Gastrocnemius medialis (tissue), 4 donors: ENCODE measurements around the gene ARL4D.

ENCODE experiments used
- POLR2A ChIP-seq, 2 donors: fragments of 450-650 bp; IDR thresholded peaks; one replicate each; pipeline ENCODE4 v1.6.1; 2017; ENCODE audit warnings: antibody characterized with exemption in 2 of 2, mild to moderate bottlenecking in 2 of 2, moderate library complexity in 2 of 2
- TF ChIP-seq, protein P1 (sequence below), 5 experiments: fragments of 450-650 bp in 3 of 5; fragments of 200-600 bp in 2 of 5; sonication (generic) in 2 of 5; IDR thresholded peaks in 4 of 5; conservative IDR thresholded peaks in 1 of 5; 1 replicate in 4 of 5; 2 replicates in 1 of 5; pipeline ENCODE4 v1.5.1; 2016 to 2019; ENCODE audit warnings: antibody characterized with exemption in 5 of 5, mild to moderate bottlenecking in 3 of 5, moderate library complexity in 3 of 5

DNA sequence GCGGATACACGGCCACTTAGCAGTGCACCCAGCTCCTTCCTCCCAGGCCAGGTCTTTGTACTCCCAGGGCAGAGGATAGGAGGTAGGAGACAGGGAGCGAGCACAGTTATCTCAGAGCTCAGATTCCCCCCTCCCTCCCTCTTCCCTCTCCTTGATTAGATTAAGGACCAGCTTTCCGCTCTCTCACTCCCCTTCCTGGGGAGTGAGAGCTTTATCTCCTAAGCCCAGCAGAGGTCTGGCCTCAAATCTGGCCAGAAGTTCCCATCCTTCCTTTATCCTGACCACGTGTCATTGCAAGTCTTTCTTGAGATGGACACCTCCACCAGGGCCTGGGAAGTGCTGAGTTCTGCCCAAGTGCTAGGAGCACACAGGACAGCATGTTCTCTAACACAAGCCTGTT is 5.1 kb downstream of the ARL4D start:
- TF ChIP-seq, protein P1, sequence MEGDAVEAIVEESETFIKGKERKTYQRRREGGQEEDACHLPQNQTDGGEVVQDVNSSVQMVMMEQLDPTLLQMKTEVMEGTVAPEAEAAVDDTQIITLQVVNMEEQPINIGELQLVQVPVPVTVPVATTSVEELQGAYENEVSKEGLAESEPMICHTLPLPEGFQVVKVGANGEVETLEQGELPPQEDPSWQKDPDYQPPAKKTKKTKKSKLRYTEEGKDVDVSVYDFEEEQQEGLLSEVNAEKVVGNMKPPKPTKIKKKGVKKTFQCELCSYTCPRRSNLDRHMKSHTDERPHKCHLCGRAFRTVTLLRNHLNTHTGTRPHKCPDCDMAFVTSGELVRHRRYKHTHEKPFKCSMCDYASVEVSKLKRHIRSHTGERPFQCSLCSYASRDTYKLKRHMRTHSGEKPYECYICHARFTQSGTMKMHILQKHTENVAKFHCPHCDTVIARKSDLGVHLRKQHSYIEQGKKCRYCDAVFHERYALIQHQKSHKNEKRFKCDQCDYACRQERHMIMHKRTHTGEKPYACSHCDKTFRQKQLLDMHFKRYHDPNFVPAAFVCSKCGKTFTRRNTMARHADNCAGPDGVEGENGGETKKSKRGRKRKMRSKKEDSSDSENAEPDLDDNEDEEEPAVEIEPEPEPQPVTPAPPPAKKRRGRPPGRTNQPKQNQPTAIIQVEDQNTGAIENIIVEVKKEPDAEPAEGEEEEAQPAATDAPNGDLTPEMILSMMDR (IDR thresholded peaks at IDR 0.05 in 4 of 5, conservative IDR thresholded peaks at IDR 0.05 in 1 of 5) = no peak
- TF ChIP-seq POLR2A (IDR thresholded peaks at IDR 0.05) = no peak
